Measurements from ENCODE around the gene MYO5B.

MYO5B gene

DNA sequence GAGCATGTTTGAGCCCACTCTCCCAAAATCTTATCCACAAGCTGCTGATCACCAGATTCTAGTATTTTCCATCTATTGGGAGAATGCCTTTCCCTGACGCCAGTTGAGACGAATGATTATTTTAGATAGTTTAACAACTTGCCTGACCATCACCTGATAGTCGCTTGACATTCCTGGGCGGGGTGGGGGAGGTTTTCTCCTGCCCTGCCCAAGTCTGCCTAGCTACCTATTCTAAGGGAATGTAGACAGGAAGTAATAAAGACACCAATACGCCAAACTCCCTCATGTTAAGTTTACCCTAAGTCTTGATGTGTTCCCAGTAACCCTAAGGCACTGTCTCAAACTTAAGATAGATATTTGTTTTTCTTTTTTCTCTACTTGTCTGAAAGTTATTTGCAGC lies 377.0 kb downstream of the MYO5B start:
- H3K4me2 ChIP-seq (ENCODE audit: low read length) = no peak overlapping the region
- no peak overlapping the region for H2AK5ac ChIP-seq (ENCODE audit: low read length)
- no peak overlapping the region for H3K27ac ChIP-seq (ENCODE audit: low read depth, low read length)

DNA sequence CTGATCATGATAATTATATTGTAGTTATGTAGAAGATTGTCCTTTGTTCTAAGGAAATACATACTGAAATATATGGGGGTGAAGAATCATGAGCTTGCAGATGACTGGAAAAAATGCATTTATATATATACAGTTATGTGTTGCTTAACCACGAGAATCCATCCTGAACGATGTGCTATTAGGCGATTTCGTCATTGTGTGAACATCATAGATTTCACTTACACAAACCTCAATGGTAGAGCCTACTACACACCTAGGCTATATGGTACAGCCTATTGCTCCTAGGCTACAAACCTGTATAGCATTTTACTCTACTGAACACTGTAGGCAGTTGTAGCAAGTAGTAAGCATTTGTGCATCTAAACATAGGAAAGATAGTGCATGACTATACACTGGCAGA lies 379.0 kb downstream of the MYO5B start:
- Histone ChIP-seq H2BK15ac (replicated peaks; ENCODE audit: low read depth) (no peak overlapping the region), H3K27ac (ENCODE audit: low read depth, low read length) (no peak overlapping the region), H4K8ac (ENCODE audit: low read depth, low read length) (no peak overlapping the region), H2AK5ac (ENCODE audit: low read length) (no peak overlapping the region), H3K4me1 (ENCODE audit: control insufficient read depth, low read depth, low read length) (peaks cover 2% of the 10 kb centered on the region), H3K9ac (ENCODE audit: low read length) (no peak overlapping the region), H3K56ac (ENCODE audit: low read length) (no peak overlapping the region), H2BK120ac (ENCODE audit: low read depth, low read length) (no peak overlapping the region), H2BK5ac (ENCODE audit: low read length) (no peak overlapping the region), H3K4me2 (ENCODE audit: low read length) (no peak overlapping the region), H3K4ac (ENCODE audit: low read depth, low read length) (no peak overlapping the region), H3K79me1 (ENCODE audit: low read length) (peaks cover 5% of the 10 kb centered on the region), H3K27me3 (ENCODE audit: insufficient read depth, low read length, poor library complexity) (no peaks in the 10 kb centered on the region), H4K5ac (ENCODE audit: low read length) (no peak overlapping the region), H3K36me3 (ENCODE audit: control insufficient read depth, insufficient read depth, low read length) (no peaks in the 10 kb centered on the region), H3K18ac (ENCODE audit: low read length) (no peak overlapping the region), H3K4me3 (ENCODE audit: low read length) (no peak overlapping the region), H3K23ac (ENCODE audit: low read length) (no peak overlapping the region), H3K79me2 (ENCODE audit: control insufficient read depth, insufficient read depth, low read length) (peaks cover 19% of the 10 kb centered on the region)
- DNase-seq = no peak
- no CpG with 5 or more reads among the region's 4 CpGs for WGBS (ENCODE audit: extremely low coverage, insufficient coverage, low lambda C conversion rate)

More for the DNA sequence above, 377.0 kb downstream of the MYO5B start:
- H4K8ac ChIP-seq (ENCODE audit: low read depth, low read length) = no peak overlapping the region
- H3K79me1 ChIP-seq (ENCODE audit: low read length) = no peaks in the 10 kb centered on the region
- H3K18ac ChIP-seq (ENCODE audit: low read length) = no peak overlapping the region
- H3K4ac ChIP-seq (ENCODE audit: low read depth, low read length) = no peak overlapping the region
- no peaks in the 10 kb centered on the region for H3K4me1 ChIP-seq (ENCODE audit: control insufficient read depth, low read depth, low read length)
- H3K79me2 ChIP-seq (ENCODE audit: control insufficient read depth, insufficient read depth, low read length) = peaks cover 2% of the 10 kb centered on the region
- no peak overlapping the region for H3K23ac ChIP-seq (ENCODE audit: low read length)
- no peak overlapping the region for H3K56ac ChIP-seq (ENCODE audit: low read length)
- H3K27me3 ChIP-seq (ENCODE audit: insufficient read depth, low read length, poor library complexity) = no peaks in the 10 kb centered on the region
- H2BK120ac ChIP-seq (ENCODE audit: low read depth, low read length) = no peak overlapping the region
- WGBS (ENCODE audit: extremely low coverage, insufficient coverage, low lambda C conversion rate) = no CpG with 5 or more reads among the region's 5 CpGs
- no peak overlapping the region for H2BK15ac ChIP-seq (replicated peaks; ENCODE audit: low read depth)
- H3K36me3 ChIP-seq (ENCODE audit: control insufficient read depth, insufficient read depth, low read length) = no peaks in the 10 kb centered on the region
- no peak overlapping the region for H2BK5ac ChIP-seq (ENCODE audit: low read length)
- no peak overlapping the region for H4K5ac ChIP-seq (ENCODE audit: low read length)
- H3K9ac ChIP-seq (ENCODE audit: low read length) = no peak overlapping the region
- H3K4me3 ChIP-seq (ENCODE audit: low read length) = no peak overlapping the region
- peak; percentile 31 for DNase-seq

DNA sequence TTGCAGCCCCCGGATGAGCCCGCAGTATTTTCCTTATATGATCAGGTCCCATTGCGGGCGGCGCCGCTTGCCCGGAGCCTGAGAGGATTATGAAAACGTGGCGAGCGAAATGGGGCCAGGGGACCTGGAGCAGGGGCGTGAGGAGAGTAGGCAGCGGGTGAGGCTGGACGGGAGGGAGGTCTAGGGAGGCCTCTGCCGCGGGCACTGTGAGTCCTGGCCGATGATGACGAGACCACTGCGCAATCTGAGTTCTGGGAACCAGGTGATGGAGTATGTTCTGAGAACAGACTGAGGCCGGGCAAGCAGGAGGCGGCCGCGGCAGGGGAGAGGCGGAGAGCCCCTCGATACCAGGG lies 380.8 kb downstream of the MYO5B start:
- no peak overlapping the region for H2BK120ac ChIP-seq (ENCODE audit: low read depth, low read length)
- peak overlapping the region; percentile 6 for H3K23ac ChIP-seq (ENCODE audit: low read length)
- peaks cover 33% of the 10 kb centered on the region for H3K79me2 ChIP-seq (ENCODE audit: control insufficient read depth, insufficient read depth, low read length)
- H3K18ac ChIP-seq (ENCODE audit: low read length) = peak overlapping the region; percentile 72
- H2AK5ac ChIP-seq (ENCODE audit: low read length) = no peak overlapping the region
- H3K36me3 ChIP-seq (ENCODE audit: control insufficient read depth, insufficient read depth, low read length) = no peaks in the 10 kb centered on the region
- H3K27me3 ChIP-seq (ENCODE audit: insufficient read depth, low read length, poor library complexity) = no peaks in the 10 kb centered on the region
- peak overlapping the region; percentile 18 for H3K4me2 ChIP-seq (ENCODE audit: low read length)
- DNase-seq = peak; percentile 71
- no peak overlapping the region for H2BK15ac ChIP-seq (replicated peaks; ENCODE audit: low read depth)
- H4K5ac ChIP-seq (ENCODE audit: low read length) = no peak overlapping the region
- no CpG with 5 or more reads among the region's 24 CpGs for WGBS (ENCODE audit: extremely low coverage, insufficient coverage, low lambda C conversion rate)
- peak overlapping the region; percentile 85 for H3K56ac ChIP-seq (ENCODE audit: low read length)
- peaks cover 2% of the 10 kb centered on the region for H3K4me1 ChIP-seq (ENCODE audit: control insufficient read depth, low read depth, low read length)
- H3K4ac ChIP-seq (ENCODE audit: low read depth, low read length) = peak overlapping the region; percentile 87
- peaks cover 7% of the 10 kb centered on the region for H3K79me1 ChIP-seq (ENCODE audit: low read length)
- peak overlapping the region; percentile 2 for H2BK5ac ChIP-seq (ENCODE audit: low read length)
- H3K27ac ChIP-seq (ENCODE audit: low read depth, low read length) = no peak overlapping the region
- H3K9ac ChIP-seq (ENCODE audit: low read length) = peak overlapping the region; percentile 74
- H4K8ac ChIP-seq (ENCODE audit: low read depth, low read length) = no peak overlapping the region
- peak overlapping the region; percentile 47 for H3K4me3 ChIP-seq (ENCODE audit: low read length)

DNA sequence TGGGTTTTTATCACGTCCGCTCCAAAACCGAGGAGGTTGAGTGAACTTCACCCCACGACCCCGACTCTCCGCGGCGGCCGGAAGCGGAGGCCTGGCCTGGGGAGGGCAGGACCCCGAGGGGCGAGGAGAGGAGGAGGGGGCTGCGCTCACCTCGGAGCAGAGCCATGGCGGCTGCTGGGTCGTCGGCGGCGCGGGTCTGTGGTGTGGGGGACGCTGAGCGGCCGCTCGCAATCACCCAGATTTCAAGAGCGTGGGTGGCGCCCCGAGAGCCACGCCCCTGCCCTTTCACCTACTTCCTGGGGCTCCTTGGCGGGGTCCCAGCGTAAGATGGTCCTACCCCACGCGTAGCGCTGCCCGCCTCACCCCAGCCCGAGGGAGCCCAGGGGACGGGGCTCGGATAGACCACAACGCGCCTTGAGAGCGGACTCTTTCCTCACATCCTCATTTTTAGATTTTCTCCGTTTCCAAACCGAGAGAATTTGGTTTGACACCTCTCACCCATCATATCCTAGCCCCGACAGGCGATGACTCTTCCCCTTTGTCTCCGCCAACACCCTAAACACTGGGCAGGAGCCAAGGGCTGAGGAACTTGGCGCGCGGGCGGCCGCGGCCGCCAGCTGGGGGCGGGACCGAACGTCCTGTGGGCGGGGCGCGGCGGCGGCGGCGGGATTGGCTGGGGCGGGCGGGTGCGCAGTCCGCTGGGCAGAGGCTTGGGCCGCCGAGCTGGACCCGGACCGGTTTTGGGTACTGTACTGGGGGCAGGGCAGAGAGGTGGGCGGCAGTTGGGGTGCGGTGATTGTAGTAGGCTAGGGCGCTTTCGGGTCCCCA lies 381.4 kb downstream of the MYO5B start, which contains the start of gene ACAA2:
Gene ACAA2 (minus strand): TSS at position 215 of the 828 bp plus-strand sequence. CDS start 49 bp downstream, at position 166.
- peak within 1 kb of the TSS; percentile 95 for H3K9ac ChIP-seq (ENCODE audit: low read length)
- peaks cover 35% of the 10 kb centered on the region for H3K79me2 ChIP-seq (ENCODE audit: control insufficient read depth, insufficient read depth, low read length)
- peak; percentile 88 for DNase-seq
- H2BK5ac ChIP-seq (ENCODE audit: low read length) = peak within 1 kb of the TSS; percentile 2
- peak within 1 kb of the TSS; percentile 91 for H3K27ac ChIP-seq (ENCODE audit: low read depth, low read length)
- peaks cover 2% of the 10 kb centered on the region for H3K4me1 ChIP-seq (ENCODE audit: control insufficient read depth, low read depth, low read length)
- H3K56ac ChIP-seq (ENCODE audit: low read length) = peak within 1 kb of the TSS; percentile 88
- peak within 1 kb of the TSS; percentile 55 for H3K4me2 ChIP-seq (ENCODE audit: low read length)
- H2BK120ac ChIP-seq (ENCODE audit: low read depth, low read length) = peak within 1 kb of the TSS; percentile 30
- peak within 1 kb of the TSS; percentile 77 for H3K18ac ChIP-seq (ENCODE audit: low read length)
- no CpG with 5 or more reads among the region's 74 CpGs for WGBS (ENCODE audit: extremely low coverage, insufficient coverage, low lambda C conversion rate)
- H2AK5ac ChIP-seq (ENCODE audit: low read length) = no peak within 1 kb of the TSS
- peak within 1 kb of the TSS; percentile 78 for H4K8ac ChIP-seq (ENCODE audit: low read depth, low read length)
- no peak within 1 kb of the TSS for H4K5ac ChIP-seq (ENCODE audit: low read length)
- H3K23ac ChIP-seq (ENCODE audit: low read length) = peak within 1 kb of the TSS; percentile 48
- peak within 1 kb of the TSS; percentile 87 for H3K4ac ChIP-seq (ENCODE audit: low read depth, low read length)
- H3K79me1 ChIP-seq (ENCODE audit: low read length) = peaks cover 7% of the 10 kb centered on the region
- H3K27me3 ChIP-seq (ENCODE audit: insufficient read depth, low read length, poor library complexity) = no peaks in the 10 kb centered on the region
- no peak within 1 kb of the TSS for H2BK15ac ChIP-seq (replicated peaks; ENCODE audit: low read depth)
- H3K36me3 ChIP-seq (ENCODE audit: control insufficient read depth, insufficient read depth, low read length) = no peaks in the 10 kb centered on the region
- H3K4me3 ChIP-seq (ENCODE audit: low read length) = peak within 1 kb of the TSS; percentile 49

DNA sequence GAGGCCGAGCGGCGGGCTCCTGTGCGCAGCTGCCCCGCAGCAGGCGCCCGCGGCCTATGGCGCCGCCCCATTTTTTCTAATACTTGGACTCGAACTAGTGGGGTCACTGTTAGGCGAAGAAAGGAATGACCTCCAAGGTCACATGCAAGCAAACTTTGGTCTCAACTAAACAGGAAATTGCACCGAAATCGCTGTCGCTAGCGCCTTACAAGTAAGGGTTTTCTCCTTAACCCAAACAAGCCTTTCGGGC lies 382.0 kb downstream of the MYO5B start:
- no peaks in the 10 kb centered on the region for H3K27me3 ChIP-seq (ENCODE audit: insufficient read depth, low read length, poor library complexity)
- no peak overlapping the region for H4K5ac ChIP-seq (ENCODE audit: low read length)
- peak overlapping the region; percentile 30 for H2BK120ac ChIP-seq (ENCODE audit: low read depth, low read length)
- H2BK15ac ChIP-seq (replicated peaks; ENCODE audit: low read depth) = no peak overlapping the region
- peak overlapping the region; percentile 32 for H3K23ac ChIP-seq (ENCODE audit: low read length)
- H3K36me3 ChIP-seq (ENCODE audit: control insufficient read depth, insufficient read depth, low read length) = no peaks in the 10 kb centered on the region
- peak overlapping the region; percentile 65 for H3K4ac ChIP-seq (ENCODE audit: low read depth, low read length)
- H2BK5ac ChIP-seq (ENCODE audit: low read length) = peak overlapping the region; percentile 2
- peak overlapping the region; percentile 49 for H3K4me3 ChIP-seq (ENCODE audit: low read length)
- no peak overlapping the region for H2AK5ac ChIP-seq (ENCODE audit: low read length)
- H4K8ac ChIP-seq (ENCODE audit: low read depth, low read length) = peak overlapping the region; percentile 78
- H3K4me1 ChIP-seq (ENCODE audit: control insufficient read depth, low read depth, low read length) = peaks cover 2% of the 10 kb centered on the region
- H3K4me2 ChIP-seq (ENCODE audit: low read length) = peak overlapping the region; percentile 55
- H3K79me2 ChIP-seq (ENCODE audit: control insufficient read depth, insufficient read depth, low read length) = peaks cover 38% of the 10 kb centered on the region
- WGBS (ENCODE audit: extremely low coverage, insufficient coverage, low lambda C conversion rate) = no CpG with 5 or more reads among the region's 17 CpGs
- peak overlapping the region; percentile 95 for H3K9ac ChIP-seq (ENCODE audit: low read length)
- DNase-seq = peak; percentile 70
- H3K56ac ChIP-seq (ENCODE audit: low read length) = peak overlapping the region; percentile 88
- H3K27ac ChIP-seq (ENCODE audit: low read depth, low read length) = peak overlapping the region; percentile 91
- peak overlapping the region; percentile 77 for H3K18ac ChIP-seq (ENCODE audit: low read length)
- H3K79me1 ChIP-seq (ENCODE audit: low read length) = peaks cover 7% of the 10 kb centered on the region
